RCC 7860 (cell line): Measurements from ENCODE around the gene KIR2DL3.
A peak's percentile ranks its signal among the peaks of the same experiment; 100 is the strongest.
"Not testable (repeated sequence)": the region's sequence is repeated elsewhere in the genome, so short reads cannot be mapped to it uniquely, and the experiment has no call there.

Experiments
- DNase-seq: peaks from one replicate; pipeline ENCODE4 v3.0.0-alpha.2; 2015; ENCODE audit warnings: low spot score
- FAIRE-seq: peaks from 2 replicates; lab custom pipeline; 2012; peaks lifted over from hg19 to GRCh38; lab: Jason Lieb, UNC

The KIR2DL3 gene

GRCh38 chr19:54739587-54740497 is 1.5 kb downstream of the KIR2DL3 start:
- no peak for DNase-seq
- no peak for FAIRE-seq

GRCh38 chr19:54741950-54742349 is 3.6 kb downstream of the KIR2DL3 start:
- not testable (repeated sequence) for DNase-seq, FAIRE-seq

- DNase-seq, FAIRE-seq: not testable (repeated sequence)
Measured at GRCh38 chr19:54744080-54744479, 5.8 kb downstream of the KIR2DL3 start.

- not testable (repeated sequence) for FAIRE-seq, DNase-seq
Measured at GRCh38 chr19:54747614-54748322, 9.5 kb downstream of the KIR2DL3 start.

GRCh38 chr19:54750276-54750675 is 12.0 kb downstream of the KIR2DL3 start:
- FAIRE-seq, DNase-seq: not testable (repeated sequence)

- DNase-seq, FAIRE-seq: not testable (repeated sequence)
Measured at GRCh38 chr19:54756204-54757110, 18.1 kb downstream of the KIR2DL3 start.

- DNase-seq, FAIRE-seq: not testable (repeated sequence)
Measured at GRCh38 chr19:54758577-54758976, 20.3 kb downstream of the KIR2DL3 start.

GRCh38 chr19:54764219-54764618 is 25.9 kb downstream of the KIR2DL3 start:
- FAIRE-seq, DNase-seq: not testable (repeated sequence)

- not testable (repeated sequence) for DNase-seq, FAIRE-seq
Measured at GRCh38 chr19:54766464-54766863, 28.2 kb downstream of the KIR2DL3 start.

GRCh38 chr19:54769646-54770045 is 31.3 kb downstream of the KIR2DL3 start, which contains the start of gene KIR2DL1:
Gene KIR2DL1, plus strand, starts transcription at chr19:54769793. Its CDS starts 58 bp downstream, at chr19:54769851.
- FAIRE-seq, DNase-seq: not testable (repeated sequence)

GRCh38 chr19:54770511-54770910 is 32.2 kb downstream of the KIR2DL3 start:
- not testable (repeated sequence) for FAIRE-seq, DNase-seq

GRCh38 chr19:54771018-54771960 is 33.0 kb downstream of the KIR2DL3 start:
- not testable (repeated sequence) for FAIRE-seq
- DNase-seq = peak; percentile 71

- not testable (repeated sequence) for DNase-seq, FAIRE-seq
Measured at GRCh38 chr19:54772666-54773065, 34.4 kb downstream of the KIR2DL3 start.

GRCh38 chr19:54775095-54775815 is 36.9 kb downstream of the KIR2DL3 start:
- not testable (repeated sequence) for FAIRE-seq, DNase-seq

GRCh38 chr19:54775830-54776229 is 37.5 kb downstream of the KIR2DL3 start:
- FAIRE-seq, DNase-seq: not testable (repeated sequence)

- DNase-seq, FAIRE-seq: not testable (repeated sequence)
Measured at GRCh38 chr19:54777851-54778250, 39.5 kb downstream of the KIR2DL3 start.

- not testable (repeated sequence) for DNase-seq, FAIRE-seq
Measured at GRCh38 chr19:54778896-54779295, 40.6 kb downstream of the KIR2DL3 start.

GRCh38 chr19:54782916-54783315 is 44.6 kb downstream of the KIR2DL3 start:
- not testable (repeated sequence) for DNase-seq

More at GRCh38 chr19:54782916-54783315, 44.6 kb downstream of the KIR2DL3 start:
- FAIRE-seq = not testable (repeated sequence)
